Fibroblast of skin of right quadriceps (primary cell): ENCODE results near the gene SMARCC1.
"Not testable (repeated sequence)": the region's sequence is repeated elsewhere in the genome, so short reads cannot be mapped to it uniquely, and the experiment has no call there.

Source experiments
- DNase-seq: peaks from one replicate; pipeline ENCODE4 v3.0.0-alpha.2; 2013

SMARCC1 gene

DNA sequence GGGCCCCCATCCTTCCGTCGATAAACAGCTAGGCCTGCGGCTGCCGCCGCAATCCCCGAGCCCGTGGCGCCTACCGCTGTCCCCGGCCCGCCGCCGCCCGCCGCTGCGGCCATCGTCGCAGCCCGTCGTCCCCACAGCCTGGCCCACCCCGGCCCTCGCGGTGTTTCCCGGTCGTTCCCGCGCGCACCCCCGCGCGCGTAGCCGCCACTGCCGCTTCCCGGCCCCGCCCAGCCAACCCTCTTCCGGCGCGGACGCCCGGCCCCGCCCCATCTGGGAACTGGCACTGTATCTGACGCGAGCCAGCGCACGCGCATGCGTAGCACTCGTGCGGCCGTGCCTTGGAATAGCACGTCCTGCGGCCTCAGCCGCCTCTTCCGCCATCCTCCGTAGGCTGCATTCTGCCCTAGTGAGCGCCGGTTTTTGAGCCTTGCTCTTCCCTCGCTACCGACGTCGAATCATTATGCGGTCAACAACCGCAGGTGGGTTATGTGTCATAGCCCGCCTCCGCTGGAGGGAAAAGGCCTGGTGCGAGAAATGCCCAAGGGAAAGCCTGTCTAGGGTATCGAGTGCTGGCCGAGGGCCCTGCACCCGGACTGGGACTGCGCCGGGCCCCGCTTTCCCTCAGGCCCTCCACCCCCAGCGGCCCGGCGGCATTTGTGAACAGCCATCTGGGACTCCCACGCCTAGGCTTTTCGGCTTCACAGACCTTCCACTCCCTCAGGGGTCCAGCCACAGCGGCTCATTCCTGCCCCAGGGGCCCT, at the start of gene SMARCC1:
SMARCC1 (minus strand) TSS at position 209 of the 761 bp plus-strand sequence; CDS start at position 113, 96 bp downstream.
- DNase-seq: peak; percentile 97

DNA sequence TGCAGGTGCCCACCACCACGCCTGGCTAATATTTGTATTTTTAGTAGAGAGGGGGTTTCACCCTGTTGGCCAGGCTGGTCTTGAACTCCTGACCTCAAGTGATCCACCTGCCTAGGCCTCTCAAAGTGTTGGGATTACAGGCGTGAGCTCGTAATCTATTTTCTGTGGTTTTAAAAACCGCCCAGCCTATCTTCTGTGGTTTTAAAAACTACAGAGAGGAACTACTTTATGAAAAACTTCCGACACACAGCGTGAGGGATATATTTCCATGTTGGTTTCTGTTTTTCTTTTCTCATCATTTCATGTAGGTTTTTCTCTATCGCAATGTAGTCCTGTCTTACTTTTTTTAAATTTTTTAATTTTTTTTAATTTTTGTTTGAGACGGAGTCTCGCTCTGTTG, 47.8 kb upstream of the SMARCC1 start:
- DNase-seq: not testable (repeated sequence)

DNA sequence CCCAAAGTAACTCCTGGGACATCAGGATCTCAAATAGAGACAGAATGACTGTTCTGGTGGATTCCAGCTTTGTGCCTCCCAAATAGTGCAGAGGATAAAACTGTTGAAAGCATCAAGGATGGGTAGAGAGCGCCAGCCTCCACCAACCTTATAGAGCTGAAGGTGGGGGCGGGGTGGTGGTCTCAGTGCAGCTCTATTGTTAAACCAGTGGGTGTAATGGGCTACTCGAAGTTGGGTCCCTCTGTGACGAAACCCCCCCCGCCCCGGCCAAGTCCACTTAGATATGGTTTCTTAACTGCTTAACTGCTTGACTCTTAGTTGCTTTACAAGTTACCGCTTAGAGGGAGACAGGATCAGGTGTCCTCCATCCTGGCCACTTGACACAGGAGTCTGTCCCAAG, 43.9 kb upstream of the SMARCC1 start:
- DNase-seq: no peak

DNA sequence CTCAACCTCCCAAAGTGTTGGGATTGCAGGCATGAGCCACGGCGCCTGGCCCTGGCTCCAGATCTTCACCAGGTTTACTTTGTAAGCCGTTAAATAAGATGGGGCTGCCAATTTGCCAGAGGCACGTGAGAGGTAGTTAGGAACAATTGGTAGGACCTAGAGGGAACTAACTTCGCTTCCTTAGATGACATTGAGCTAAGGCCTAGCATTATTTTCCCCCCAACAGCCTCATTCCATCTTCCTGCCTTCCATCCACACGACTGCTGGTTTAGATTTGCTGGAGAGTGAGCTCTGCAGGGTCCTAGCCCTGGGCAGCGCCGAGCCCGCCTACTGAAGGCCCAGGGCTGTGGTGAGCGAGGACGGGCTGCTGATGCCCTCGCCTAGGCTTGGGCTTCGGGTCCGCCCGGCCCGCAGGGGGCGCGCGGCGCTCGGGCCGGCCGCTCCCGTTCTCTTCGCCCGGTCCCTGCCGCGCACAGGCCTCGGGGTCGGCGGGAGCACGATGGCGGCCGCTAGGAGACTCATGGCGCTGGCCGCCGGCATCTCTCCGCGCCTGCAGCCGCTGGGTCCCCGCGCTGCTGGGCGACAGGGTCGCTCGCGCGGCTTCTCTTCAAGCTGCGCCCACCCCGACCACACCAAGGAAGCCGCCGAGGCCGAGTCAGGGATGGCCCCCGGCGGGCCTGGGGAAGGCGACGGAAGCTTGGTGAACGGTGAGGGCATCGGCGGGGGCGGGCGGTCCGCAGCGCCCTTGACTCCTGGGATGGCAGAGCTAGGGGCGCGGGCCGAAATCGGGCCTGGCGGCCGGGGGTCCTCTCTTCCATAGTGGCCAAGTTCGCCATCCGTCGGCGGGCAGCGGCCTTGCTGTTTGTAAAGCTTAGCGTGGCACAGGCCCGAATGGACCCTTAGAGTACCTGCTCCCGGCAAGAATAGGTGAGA, 43.1 kb upstream of the SMARCC1 start:
- DNase-seq: peak; percentile 82

DNA sequence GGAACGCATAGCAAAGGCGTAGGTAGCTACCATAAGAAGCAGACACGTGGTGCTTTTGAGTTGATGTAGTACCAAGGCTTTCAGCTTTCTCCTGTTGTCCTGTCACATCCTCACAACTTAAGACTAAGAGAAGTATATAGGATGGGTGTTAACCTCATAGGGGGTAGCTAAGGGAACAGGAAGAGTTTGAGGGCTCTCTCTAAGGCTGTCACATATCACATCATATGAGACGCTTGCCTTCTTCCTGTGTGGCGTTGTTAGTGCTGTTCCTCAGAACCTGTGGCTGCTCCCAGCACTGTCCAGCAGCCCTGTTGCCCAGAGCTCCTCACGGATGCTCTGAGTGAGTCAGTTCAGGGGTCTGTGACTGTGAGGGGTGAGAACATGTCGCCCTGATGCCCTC, 35.9 kb upstream of the SMARCC1 start:
- DNase-seq: no peak

DNA sequence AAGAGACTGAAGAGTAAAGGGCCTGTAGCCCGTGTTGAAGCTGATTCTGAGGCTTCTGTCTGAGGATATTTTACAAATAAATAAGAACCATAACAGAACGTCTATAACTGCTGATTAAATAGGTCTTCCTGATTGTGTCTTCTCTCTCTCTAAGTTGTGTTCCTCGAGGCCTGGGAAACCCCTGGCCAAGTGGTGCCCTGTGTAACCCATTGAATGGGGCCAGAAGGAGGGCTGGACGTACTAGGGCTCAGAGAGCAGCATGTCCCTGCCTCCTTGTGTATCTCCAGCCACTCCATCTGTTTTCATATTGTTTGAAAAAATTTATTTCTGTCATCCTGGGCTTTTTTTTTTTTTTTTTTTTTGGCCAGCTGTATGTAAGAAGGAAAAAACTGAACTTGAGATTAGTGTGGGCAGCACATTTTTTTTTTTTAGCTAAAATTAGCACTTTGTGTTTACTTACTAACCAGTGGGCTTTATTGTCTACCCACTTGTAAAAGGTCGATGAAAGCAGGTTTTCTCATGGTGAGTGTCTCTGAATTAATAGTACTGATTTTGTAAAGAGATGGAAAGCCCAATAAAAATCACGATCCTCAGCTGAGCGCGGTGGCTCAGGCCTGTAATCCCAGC, 32.0 kb upstream of the SMARCC1 start:
- DNase-seq: no peak

DNA sequence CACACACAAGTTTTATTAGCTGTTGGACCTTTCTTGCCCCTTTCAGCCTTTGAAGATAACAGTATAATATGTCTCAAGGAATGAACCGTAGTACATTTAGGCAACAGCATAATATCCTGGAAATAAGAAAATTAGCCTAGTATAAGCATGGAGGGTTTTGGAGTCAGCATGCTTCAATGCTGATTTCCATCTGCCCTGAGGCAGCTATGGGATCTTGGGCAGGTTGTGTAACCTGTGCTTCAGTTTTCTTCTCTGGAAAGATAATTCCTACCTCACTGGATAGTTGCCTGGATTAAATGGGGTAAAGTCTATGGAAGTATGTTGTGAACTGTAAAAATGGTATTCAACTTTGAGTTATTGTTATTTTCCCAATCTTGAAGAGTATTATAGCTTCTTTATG, 22.9 kb upstream of the SMARCC1 start:
- no peak for DNase-seq

DNA sequence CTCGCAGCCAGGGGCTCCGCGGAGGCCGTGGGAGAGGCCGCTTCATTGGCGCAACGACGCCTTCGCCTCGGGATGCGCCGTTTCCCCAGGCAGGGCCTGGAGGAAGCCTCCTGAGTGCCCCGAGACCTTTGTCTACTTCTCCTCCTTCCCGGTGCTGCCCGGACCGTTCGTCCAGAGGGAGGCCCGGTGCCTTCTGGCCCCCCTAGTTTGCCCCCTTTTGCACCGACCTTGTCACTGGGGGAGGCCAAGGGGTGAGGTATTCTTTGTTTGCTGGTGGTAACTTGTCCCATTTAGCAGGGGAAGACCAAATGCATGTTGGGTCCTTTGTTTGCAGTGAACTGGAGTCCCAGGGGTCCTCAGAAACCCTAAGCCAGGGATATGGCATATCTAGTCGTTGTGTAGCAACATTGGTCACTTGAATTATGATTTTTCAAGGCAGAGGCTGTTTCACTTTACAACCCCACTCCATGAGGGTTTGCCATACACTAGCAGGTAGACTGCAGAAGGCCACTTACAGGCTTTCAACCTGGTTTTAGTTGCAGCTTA, 21.9 kb upstream of the SMARCC1 start:
- peak; percentile 8 for DNase-seq

DNA sequence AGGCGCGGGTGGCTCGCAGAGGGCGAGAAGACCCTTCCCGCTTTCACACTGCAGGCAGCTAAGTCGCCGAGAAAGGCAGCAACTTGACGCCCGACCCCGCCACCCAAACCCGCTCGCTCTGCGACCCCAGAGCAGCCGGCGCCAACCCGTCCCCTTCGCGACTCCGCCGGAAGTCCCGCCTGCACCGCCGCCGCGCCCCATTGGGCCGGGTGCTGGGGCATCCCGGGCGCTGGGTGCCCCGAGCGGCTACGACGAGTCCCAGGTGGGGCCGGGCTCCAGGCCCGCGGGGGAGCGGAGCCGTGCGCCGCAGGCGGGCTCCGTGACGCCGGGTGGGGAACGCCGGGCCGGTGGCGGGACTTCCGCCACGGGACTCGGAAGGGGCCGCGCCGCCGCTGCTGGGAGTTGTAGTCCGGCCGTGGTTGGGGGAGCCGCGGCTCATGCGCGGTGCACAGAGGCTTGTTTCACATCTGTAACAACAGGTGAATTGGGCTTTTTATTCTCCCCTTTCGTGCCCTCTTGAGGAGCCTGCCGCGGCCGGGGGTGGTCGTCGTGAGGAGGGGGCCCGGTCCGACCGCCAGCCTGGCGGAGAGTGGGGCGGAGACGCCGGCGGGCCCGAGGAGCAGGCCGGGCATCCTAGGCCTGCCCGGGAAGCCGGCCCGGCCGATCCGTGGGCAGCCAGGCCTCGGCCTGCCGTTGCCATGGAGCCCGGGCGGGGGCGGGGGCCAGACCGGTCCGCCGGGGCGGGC, 21.2 kb upstream of the SMARCC1 start, which contains the start of gene DHX30:
DHX30 (plus strand) TSS at position 405 of the 746 bp plus-strand sequence. CDS start 7,546 bp downstream, outside the sequence.
- peak; percentile 81 for DNase-seq

DNA sequence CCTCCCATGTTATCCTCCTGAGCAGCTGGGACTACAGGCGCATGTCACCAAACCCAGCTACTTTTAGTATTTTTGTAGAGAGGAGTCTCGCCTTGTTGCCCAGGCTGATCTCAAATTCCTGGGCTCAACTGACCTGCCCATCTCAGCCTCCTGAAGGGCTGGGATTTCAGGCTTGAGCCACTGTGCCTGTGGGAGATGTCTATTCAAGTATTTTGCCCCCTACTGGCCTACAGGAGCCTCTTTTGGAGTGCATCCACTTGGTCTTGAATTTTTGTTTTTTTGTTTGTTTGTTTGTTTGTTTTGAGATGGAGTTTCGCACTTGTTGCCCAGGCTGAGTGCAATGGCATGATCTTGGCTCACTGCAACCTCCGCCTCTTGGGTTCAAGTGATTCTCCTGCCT, 18.0 kb upstream of the SMARCC1 start:
- DNase-seq: no peak

DNA sequence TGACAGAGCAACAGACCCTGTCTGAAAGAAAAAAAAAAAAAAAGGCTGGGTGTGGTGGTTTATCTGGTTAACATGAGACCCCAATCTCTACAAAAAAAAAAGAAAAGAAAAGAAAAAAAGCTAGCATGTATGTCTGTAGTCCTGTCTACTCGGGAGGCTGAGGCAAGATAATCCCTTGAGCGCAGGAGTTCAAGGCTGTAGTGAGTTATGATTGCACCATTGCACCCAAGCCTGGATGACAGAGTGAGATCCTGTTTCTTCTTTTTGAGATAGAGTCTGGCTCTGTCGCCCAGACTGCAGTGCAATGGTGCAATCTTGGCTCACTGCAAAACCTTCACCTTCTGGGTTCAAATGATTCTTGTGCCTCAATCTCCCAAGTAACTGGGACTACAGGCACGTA, 12.9 kb upstream of the SMARCC1 start:
- no peak for DNase-seq

DNA sequence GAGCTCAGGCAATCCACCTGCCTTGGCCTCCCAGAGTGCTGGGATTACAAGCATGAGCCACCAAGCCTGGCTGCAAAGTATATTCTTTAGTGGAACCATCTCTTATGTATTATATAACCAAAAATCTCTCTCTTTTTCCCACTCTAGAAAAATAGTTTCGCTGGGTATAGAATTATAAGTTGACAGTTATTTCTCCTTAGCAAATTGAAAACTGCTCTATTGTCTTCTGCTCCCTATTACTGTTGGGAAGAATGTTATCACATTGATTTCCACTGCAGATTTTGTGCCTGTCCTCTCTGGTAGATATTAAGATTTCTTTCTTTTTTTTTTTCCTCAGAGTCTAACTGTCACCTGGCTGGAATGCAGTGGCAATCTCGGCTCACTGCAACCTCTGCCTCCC, 11.0 kb upstream of the SMARCC1 start:
- no peak for DNase-seq

DNA sequence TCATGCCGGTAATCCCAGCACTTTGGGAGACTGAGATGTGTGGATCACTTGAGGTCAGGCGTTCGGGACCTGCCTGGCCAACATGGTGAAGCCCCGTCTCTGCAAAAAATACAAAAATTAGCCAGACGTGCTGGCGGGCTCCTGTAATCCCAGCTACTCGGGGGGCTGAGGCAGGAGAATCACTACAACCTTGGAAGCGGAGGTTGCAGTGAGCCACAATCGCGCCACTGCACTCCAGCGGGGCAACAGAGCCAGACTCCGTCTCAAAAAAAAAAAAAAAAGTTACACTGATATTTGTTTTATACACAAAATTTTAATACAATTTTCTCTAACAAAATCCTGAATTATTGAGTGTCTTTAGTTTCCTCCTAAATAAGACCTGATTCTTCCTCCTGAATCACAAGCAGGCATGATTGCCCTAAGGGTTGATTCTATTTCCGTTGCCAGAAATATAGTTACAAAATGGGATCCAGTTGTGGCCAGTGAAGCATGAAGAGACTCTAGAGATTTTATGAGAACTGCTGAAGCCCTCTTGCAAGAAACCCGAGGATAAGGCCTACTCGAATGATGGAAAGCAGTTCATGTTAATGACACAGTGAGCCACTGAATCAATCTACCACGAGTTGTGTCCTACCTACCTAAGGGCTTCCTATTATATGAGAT, 9.6 kb upstream of the SMARCC1 start:
- DNase-seq: no peak

DNA sequence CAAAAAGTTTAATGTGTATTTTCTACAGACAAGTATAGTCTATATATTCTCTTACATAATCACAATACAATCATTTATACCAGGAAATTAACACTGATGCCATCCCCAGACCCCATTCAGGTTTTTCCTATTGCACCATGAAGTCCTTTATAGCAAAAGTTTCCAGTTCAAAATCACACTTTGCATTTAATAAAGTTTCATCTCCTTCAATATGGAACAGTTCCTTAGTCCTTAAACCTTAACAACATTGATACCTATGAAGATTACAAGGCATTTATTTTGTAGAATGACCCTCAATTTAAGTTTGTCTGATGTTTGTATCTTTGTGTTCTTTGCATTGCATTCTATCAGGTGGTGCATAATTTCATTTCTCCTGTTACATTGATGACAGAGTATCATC, 2.0 kb upstream of the SMARCC1 start:
- no peak for DNase-seq

DNA sequence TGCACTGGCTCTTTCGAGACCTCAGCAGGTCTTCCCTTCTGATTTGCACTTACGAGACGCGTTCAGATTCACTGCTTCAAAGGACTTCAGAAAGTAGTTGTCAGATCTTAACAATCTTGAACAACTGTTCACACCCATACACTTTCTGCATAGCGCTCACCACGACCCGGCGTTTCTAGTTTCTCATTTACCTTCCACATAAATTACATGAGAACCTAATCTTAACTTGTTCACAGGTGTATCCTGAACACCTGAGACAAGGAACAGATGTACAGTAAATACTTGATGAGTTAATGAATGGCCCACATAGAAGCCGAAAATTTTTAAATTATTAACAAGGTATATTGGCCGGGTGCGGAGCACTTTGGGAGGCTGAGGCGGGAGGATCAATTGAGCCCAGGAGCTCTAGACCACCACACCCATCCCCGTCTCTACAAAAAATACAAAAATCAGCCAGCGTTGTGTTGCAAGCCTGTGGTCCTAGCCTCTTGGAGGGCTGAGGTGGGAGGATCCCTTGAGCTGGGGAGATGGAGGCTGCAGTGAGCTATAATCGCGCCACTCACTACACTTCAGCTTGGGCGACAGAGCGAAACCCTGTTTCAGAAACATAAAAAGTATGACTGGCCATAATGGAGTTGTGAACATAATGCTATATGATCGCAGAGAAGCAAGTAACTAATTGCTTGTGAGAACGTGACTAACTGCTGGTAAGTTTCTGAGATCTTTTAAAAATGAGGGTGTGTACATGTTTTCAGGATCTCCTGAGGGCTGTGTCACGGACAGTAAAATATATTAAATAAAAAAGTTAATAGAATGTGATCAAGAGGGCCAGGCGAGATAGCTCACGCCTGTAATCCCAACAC, 984 bp upstream of the SMARCC1 start:
- no peak for DNase-seq

DNA sequence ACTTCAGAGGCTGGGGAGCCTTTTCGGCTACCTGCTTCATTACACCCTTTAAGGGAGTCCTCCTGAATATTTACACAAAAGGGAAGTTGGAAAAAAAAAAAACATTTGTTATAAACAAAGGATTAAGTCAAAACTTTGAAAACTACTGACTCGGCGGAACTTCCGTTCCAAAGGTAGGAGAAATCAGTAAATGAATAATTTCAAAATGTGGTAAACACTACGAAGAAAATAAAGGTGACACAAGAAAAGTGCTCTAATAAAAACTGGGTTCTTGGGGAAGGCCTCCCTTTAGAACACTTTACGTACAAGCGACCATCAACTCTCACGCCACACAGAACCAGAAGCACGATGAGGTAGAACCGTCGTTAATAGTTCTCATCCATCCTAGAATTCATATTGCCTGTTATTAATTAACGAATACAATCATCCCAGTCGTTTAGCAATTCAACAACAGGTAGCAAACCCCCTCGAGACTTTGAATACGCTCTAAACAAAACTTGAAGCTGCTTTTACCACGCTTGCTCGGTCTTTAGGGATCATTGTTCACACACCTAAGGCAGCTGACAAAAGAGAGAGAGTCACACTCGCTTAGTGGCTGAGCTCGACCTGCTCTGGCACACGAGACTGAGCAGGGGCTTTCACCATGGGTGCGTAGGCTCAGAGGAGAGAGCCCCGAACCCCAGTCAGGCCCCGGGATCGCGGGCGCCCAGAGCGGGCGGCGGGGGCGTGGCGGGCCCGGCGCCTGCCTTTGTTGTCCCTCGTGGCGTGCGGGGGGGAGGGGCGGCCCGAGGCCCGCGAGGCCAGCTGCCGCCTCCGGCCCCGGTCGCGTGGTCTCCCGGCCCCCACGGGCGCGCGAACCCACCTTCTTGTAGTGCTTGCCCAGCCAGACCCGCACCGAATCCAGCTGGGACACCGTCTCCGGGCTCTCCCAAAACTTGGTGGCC, 680 bp downstream of the SMARCC1 start:
- DNase-seq: peak; percentile 33

DNA sequence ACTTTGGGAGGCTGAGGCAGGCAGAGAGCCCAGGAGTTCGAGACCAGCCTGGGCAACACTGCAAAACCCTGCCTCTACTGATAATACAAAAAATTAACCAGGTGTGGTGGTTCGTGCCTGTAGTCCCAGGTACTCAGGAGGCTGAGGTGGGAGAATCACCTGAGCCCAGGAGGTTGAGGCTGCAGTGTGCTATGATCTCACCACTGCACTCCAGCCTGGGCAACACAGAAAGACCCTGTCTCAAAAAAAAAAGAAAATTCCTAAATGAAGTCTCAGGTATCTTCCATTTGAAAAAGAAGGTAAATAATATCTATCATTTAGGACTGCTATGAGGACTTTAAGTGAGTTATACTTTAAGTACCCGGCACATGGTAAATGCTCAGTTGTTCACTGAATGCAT, 2.9 kb downstream of the SMARCC1 start:
- no peak for DNase-seq

DNA sequence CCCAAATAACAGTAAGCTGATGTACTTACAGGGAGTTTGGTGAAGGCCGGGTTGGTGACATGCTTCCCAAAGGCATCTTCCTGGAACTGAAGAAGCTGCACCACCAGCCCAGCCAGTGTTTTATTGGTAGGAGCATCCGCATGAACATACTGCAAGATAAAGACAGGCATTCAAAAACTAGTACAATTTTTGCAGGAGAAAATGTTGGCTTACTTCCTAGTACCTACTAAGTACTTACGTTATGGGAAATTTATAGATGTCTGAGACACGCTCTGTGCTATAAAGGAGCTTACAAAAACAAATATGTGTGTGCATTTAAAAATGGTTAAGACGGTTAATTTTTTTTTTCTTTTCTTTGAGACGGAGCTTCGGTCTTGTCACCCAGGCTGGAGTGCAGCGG, 8.9 kb downstream of the SMARCC1 start:
- no peak for DNase-seq

DNA sequence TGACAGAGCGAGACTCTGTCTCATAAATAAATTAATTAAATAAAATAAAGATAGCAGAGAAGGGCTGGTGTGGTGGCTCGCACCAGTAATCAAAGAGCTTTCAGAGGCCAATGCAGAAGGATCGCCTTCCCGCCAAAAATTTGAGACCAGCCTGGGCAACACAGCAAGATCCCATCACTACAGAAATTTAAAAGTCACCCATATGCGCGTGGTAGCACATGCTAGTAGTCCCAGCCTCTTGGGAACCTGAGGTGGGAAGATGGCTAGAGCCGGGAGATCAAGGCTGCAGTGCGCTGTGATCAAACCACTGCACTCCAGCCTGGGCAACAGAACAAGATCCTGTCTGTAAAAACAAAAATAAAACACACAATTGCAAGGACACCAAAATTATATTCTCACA, 9.6 kb downstream of the SMARCC1 start:
- no peak for DNase-seq

DNA sequence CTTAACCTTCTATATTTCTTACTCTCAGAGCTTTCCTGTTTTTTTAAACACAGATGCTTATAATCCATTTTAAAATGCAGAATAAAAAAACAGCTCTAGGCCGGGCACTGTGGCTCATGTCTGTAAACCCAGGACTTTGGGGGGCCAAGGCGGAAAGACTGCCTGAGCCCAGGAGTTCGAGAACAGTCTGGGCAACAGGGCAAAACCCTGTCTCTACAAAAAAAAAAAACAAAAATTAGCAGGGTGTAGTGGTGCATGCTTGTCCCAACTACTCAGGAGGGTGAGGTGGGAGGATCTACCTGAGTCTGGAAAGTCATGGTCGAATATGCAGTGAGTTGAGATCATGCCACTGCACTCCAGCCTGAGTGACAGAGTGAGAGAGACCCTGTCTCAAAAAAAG, 15.5 kb downstream of the SMARCC1 start:
- no peak for DNase-seq
